AG08395 (cell line): ENCODE measurements around the gene ARMC9.

Source experiments
- DNase-seq: peaks from one replicate; pipeline ENCODE4 v3.0.0; 2012; ENCODE audit warnings: mixed read lengths, low spot score

The ARMC9 gene

GRCh38 chr2:231204146-231204545 is 5.7 kb downstream of the ARMC9 start:
- DNase-seq, result no peak

DNA sequence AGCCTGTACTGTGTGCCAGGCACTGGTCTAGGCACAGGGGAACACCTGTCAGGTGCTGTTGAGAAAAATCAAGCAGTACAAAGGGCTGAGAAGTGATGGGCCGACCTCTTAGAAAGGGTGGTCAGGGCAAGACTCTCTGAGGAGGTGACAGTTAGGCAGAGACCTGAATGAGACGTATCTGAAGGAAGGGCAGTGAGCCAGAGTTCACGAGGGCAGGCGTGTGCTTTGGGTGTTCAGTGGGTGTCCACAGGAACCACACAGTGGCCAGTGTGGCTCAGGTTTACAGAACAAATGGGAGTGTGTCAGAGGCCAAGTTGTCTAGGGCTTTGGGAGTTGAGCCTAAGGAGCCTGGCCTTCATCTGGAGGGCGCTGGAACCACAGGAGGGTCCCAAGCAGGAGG is 6.2 kb downstream of the ARMC9 start:
- no peak for DNase-seq

DNA sequence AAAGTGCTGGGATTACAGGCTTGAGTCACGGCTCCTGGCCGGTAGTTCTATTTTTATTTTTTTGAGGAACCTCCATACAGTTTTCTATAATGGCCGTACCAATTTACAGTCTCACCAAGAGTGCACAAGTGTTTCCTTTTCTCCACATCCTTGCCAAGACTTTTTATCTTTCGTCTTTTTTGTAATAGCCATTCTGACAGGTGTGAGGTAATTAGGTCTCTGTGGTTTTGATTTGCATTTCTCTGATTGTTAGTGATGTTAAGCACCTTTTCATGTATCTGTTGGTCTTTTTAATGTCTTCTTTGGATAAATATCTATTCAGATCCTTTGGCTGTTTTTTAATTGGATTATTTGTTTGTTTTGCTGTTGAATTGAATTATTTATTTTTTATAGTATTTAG is 9.3 kb downstream of the ARMC9 start:
- DNase-seq, result no peak

DNA sequence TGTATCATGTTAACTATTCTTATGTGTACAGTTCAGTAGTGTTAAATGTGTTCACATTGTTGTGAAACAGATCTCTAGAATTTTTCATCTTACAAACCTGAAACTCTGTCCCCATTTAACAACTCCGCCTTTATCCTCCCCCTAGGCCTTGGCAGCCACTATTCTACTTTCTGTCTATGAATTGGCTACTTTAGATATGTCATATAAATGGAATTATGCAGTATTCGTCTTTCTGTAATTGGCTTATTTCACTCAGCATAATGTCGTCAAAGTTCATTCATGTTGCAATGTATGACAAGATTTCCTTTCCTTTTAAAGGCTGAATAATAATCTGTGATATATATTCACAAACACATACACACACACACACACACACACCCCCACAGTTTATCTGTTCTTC is 12.4 kb downstream of the ARMC9 start:
- DNase-seq, result no peak

DNA sequence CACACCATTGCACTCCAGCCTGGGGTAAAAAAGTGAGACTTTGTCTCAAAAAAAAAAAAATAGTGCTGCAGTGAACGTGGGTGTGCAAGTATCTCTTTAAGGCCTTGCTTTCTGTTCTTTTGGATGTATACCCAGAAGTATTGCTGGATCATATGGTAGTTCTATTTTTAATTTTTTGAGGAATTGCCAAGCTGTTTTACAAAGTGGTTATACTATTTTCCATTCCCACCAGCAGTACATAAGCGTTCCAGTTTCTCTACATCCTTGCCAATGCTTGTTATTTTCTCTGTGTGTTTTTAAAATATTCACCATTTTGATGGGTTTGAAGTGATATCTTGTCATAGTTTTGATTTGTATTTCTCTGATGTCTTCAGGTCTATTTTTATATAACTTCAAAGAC is 13.1 kb downstream of the ARMC9 start:
- no peak for DNase-seq

DNA sequence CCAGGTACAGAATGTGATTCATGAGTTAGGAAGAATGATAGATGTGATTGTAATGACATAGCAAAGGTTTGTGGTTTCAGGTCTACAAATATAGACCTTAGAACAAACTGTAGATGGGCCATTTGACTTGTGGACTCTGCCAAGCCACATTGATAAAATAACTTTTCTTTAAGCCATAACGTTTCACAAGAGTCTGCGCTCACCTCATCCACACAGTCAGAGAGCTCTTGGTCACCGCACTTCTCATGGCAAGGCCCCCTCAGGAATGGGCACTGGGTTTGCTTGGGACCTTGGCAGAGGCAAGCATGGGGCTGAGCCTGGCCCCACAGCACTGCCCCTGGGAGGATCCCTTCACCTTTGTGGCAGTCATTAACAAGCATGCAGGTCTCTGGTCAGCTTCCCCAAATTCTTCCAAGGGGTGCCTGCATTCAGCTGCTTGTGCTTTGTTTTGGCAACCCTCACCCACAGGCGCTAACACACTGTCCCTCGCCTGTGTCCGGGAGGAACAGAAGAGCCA is 14.0 kb downstream of the ARMC9 start:
- no peak for DNase-seq

GRCh38 chr2:231213931-231214642 is 15.7 kb downstream of the ARMC9 start:
- no peak for DNase-seq

DNA sequence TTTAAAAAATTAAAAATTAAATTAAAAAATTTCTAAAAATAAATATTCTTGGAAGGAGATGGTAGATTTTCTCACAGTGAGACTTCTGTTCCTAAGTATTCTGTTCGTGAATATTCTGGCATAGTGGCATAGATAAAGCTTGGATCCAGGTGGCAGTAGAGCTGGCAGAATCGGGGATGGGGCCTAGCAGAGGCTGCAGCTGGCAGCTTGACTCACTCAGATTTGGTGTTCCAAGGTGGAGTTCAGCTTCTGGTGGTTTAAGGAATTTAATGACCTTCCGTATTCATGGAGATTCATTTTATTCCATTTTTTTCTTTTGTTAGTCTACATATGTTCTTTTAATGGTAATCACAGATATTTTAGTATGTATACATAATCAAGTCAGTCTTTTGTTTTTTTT is 19.9 kb downstream of the ARMC9 start:
- no peak for DNase-seq

- DNase-seq, result no peak
These were observed 20.9 kb downstream of the ARMC9 start for GRCh38 chr2:231219289-231219688.

DNA sequence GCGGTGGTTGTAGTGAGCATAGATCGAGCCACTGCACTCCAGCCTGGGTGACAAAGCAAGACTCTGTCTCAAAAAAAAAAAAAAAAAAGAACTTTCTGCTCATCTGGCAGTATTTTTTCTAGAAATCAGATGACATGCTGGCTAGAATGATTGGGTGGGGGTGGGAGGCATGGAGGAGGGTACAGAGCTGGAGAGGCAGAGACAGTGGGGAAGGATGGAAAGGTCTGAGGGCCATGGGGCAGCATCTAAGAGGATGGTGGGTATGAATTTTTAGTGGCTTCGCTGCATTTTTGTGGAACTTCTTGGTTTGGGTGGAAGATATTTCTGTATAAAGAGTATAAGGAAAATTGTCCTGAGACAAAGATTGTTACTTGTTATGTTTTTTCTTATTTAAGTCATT is 23.3 kb downstream of the ARMC9 start:
- no peak for DNase-seq

DNA sequence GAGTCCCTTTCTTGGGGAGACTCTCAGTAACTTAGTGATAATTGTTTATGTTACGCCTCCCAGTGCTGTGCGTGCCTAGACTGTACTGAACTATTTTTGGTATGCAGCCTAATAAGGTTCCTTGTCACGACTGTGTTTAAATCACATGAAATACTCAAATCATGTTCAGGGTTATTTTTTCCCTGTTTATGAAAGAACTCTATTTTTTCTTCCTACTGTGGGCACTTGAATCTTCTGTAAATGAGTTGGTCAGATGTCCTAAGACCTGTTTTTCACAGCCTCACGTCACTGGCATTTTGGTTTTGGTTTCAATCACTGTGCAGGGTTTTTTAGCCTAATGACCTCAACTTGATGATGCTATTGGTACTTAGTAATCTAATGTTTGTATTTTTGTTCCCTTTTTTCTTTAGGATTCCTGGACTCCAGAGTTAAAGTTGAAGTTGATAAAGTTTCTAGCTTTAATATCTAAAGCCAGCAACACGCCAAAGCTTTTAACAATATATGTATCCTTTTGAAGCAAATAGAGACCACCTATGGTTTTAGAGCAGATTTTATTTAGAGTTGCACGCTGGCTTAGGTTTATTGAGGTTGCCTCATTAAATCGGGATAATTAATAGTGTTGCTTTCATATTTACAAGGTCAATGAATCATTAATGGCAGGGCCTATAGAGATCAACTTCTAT is 24.0 kb downstream of the ARMC9 start:
- DNase-seq, result peak; percentile 64

DNA sequence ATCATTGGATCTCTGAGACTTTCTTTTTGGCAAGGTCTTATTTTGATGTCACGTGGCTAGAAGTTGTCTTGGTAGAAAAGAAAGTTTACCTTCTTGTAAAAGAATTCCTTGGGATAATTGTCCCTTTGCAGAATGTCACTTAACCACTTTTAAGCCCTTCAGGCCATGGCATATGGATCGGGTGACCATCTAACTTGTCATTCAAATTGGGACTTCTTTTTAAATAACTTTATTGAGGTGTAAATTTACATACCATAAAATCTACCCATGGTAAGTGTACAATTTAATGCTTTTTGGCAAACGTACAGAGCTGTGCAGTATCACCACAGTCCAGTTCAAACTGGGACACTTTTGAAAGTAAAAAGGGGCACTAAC is 24.6 kb downstream of the ARMC9 start:
- DNase-seq, result no peak

- no peak for DNase-seq
These were observed 25.1 kb downstream of the ARMC9 start for GRCh38 chr2:231223458-231223976.

- peak; percentile 92 for DNase-seq
These were observed 29.1 kb downstream of the ARMC9 start for GRCh38 chr2:231227310-231228162.

DNA sequence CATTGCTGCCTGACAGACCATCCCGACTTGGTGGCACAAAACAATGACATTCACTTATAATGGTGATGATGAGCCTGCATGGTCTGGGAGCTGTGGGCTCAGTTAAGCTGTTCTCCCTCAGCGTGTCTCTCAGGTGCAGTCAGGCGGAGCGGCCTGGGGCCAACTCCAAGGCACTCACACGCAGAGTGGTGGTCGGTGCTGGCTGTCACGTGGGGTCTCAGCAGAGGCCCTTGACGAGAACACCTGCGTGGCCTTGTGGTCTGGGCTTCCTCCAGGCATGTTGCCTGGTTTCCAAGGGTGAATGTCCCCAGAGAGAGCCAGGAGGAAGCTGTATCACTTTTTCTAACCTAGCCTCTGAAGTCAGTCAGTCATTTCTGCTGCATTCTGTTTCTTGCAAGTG is 29.8 kb downstream of the ARMC9 start:
- no peak for DNase-seq

DNA sequence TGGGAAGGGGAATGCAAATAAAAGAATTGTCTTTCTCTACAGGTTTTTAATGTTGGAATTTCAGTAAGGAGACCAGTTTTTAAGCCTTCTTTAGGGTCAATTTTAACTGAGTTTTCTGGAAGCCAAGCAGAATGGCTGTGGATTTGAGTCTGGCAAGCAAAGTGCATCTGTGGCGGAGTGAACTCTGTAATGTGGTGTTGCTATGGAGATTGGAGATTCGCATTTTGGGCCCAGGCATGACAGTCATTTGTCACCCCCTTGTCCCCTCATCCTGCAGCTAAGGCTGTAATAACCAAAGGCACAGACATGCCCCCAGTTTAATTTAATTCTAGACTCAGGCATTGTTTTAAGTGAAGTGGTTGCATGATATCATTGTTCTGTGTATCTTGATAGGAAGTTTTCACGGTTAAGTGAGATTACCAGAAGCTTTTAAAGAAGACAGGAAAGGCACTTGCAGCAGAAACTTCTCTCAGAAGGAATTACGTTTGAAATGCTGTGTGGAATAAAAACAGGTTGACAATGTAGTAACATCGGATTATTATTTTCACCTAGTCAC is 30.6 kb downstream of the ARMC9 start:
- DNase-seq, result no peak

- DNase-seq, result no peak
These were observed 36.8 kb downstream of the ARMC9 start for GRCh38 chr2:231235217-231235616.

- no peak for DNase-seq
These were observed 40.3 kb downstream of the ARMC9 start for GRCh38 chr2:231238689-231239088.

DNA sequence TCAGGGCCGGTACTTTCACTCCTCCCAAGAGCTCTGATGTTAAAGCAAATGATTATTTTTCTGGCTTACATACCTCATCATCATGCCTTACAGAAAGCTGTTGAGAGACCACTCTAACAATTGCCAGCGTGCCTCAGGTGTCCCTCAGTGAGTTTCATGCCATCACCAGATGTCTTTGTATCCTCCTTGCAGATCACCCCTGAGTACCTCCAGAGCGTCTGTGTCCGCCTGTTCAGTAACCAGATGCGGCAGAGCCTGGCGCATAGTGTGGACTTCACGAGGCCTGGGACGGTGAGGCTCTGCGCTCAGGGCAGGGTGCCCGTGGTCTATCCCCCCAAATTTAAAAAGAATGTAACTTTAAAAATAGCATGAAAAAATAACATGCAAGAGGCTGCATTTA is 41.3 kb downstream of the ARMC9 start:
- DNase-seq, result no peak

GRCh38 chr2:231241755-231242507 is 43.5 kb downstream of the ARMC9 start:
- DNase-seq, result peak; percentile 34

- DNase-seq, result no peak
These were observed 45.4 kb downstream of the ARMC9 start for GRCh38 chr2:231243866-231244265.
